Stimulated activated CD4-positive, alpha-beta T cell treated with anti-CD3 and anti-CD28 coated beads, Interleukin-1b, Interleukin-23, amount 100 ng/mL, for 1 hour (primary cell): ENCODE measurements around the gene PISD.
"Not testable (repeated sequence)": the region's sequence is repeated elsewhere in the genome, so short reads cannot be mapped to it uniquely, and the experiment has no call there.

ENCODE experiments used
- DNase-seq, 2 donors: peaks; one replicate each; pipeline ENCODE4 v3.0.0-alpha.2; 2020; ENCODE audit warnings: low read depth in 2 of 2

PISD gene

GRCh38 chr22:31607696-31608095, 54.3 kb downstream of the PISD start:
- no peak for DNase-seq

- no peak for DNase-seq
These were observed 56.0 kb downstream of the PISD start for GRCh38 chr22:31605851-31606585.

- DNase-seq = no peak
These were observed 57.0 kb downstream of the PISD start for GRCh38 chr22:31604746-31605705.

- no peak for DNase-seq
These were observed 57.8 kb downstream of the PISD start for GRCh38 chr22:31604137-31604705.

- no peak for DNase-seq
These were observed 58.4 kb downstream of the PISD start for GRCh38 chr22:31603574-31603973.

- no peak for DNase-seq
These were observed 58.9 kb downstream of the PISD start for GRCh38 chr22:31603081-31603525.

GRCh38 chr22:31602259-31602952, 59.6 kb downstream of the PISD start:
- DNase-seq = no peak

GRCh38 chr22:31595271-31595670, 66.7 kb downstream of the PISD start:
- DNase-seq = no peak

- DNase-seq = not testable (repeated sequence)
These were observed 71.9 kb downstream of the PISD start for GRCh38 chr22:31590161-31590560.

- DNase-seq = no peak
These were observed 72.9 kb downstream of the PISD start for GRCh38 chr22:31588970-31589675.

- no peak for DNase-seq
These were observed 75.7 kb downstream of the PISD start for GRCh38 chr22:31586137-31586920.

GRCh38 chr22:31585161-31585859, 76.7 kb downstream of the PISD start:
- DNase-seq = no peak

- no peak for DNase-seq
These were observed 77.2 kb downstream of the PISD start for GRCh38 chr22:31584804-31585160.

- DNase-seq = no peak
These were observed 78.0 kb downstream of the PISD start for GRCh38 chr22:31583861-31584485.

GRCh38 chr22:31579835-31580242, 82.2 kb downstream of the PISD start:
- no peak for DNase-seq

GRCh38 chr22:31578171-31578570, 83.8 kb downstream of the PISD start:
- DNase-seq = no peak

- no peak for DNase-seq
These were observed 84.3 kb downstream of the PISD start for GRCh38 chr22:31577711-31578110.

GRCh38 chr22:31575190-31575589, 86.8 kb downstream of the PISD start:
- no peak for DNase-seq

GRCh38 chr22:31574055-31574670, 87.9 kb downstream of the PISD start:
- no peak for DNase-seq
